Measurements from ENCODE around the gene VPS72. TPM values are rescaled to one million over a fixed set of nuclear protein-coding genes. Genes with fewer than 3 reads are reported as not detected.
"Not testable (repeated sequence)": the region's sequence is repeated elsewhere in the genome, so short reads cannot be mapped to it uniquely, and the experiment has no call there.

Gene VPS72, protein sequence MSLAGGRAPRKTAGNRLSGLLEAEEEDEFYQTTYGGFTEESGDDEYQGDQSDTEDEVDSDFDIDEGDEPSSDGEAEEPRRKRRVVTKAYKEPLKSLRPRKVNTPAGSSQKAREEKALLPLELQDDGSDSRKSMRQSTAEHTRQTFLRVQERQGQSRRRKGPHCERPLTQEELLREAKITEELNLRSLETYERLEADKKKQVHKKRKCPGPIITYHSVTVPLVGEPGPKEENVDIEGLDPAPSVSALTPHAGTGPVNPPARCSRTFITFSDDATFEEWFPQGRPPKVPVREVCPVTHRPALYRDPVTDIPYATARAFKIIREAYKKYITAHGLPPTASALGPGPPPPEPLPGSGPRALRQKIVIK
- total RNA-seq: 43.8 TPM

DNA sequence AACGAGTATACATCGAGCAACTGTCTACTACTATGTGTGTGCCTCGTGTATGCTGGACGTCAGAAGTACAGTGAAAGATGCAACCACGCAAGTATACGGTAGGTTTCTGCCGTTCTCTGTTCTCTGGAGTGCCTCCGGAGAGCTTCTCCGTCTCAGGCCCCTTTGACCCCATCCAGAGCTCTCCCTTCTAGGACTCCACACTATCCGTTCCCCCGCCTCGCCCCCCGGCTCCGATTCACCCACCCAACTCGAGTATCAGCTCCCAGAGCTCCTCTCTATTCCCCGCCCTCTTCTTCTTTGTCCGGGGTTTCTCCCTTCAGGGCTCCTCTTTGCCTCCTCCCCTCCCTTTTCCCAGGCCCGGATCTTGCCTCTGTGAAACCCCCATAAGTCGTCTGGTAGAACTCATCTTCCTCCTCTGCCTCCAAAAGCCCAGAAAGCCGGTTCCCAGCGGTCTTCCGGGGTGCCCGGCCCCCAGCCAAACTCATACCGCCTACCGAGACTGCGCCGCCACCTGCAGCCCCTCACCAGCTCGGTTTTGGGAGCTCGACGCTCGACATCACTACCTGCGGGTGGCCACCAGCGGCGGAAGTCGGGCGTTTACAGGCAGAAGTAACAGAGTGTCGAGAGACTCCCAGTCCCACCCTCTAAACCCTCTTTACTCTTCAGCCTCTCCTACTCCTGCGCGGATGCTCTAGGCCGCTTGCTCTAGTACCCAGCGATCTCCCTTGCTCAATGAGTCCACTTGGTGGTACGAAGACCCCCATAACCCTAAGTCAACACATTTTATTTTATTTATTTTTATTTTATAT is at the start of gene VPS72:
Gene VPS72, minus strand, starts transcription at position 561 of the 809 bp plus-strand sequence. Its CDS starts 76 bp downstream, at position 485.
- DNase-seq (ENCODE audit: low spot score): peak; percentile 89

DNA sequence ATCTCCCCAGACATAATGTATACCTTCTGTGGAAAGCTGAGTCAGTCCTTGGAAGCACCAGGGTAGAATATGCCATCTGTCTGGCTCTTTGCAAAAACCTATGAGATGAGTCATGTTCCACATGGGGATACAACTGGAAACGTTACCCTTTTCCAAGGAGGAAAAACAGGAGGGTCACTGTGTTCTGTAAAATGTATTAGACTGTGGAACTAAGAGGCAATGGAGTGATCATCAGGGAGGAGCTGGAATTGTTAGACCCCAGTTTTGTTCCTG is 48.4 kb upstream of the VPS72 start:
- no peak for DNase-seq (ENCODE audit: low spot score)

DNA sequence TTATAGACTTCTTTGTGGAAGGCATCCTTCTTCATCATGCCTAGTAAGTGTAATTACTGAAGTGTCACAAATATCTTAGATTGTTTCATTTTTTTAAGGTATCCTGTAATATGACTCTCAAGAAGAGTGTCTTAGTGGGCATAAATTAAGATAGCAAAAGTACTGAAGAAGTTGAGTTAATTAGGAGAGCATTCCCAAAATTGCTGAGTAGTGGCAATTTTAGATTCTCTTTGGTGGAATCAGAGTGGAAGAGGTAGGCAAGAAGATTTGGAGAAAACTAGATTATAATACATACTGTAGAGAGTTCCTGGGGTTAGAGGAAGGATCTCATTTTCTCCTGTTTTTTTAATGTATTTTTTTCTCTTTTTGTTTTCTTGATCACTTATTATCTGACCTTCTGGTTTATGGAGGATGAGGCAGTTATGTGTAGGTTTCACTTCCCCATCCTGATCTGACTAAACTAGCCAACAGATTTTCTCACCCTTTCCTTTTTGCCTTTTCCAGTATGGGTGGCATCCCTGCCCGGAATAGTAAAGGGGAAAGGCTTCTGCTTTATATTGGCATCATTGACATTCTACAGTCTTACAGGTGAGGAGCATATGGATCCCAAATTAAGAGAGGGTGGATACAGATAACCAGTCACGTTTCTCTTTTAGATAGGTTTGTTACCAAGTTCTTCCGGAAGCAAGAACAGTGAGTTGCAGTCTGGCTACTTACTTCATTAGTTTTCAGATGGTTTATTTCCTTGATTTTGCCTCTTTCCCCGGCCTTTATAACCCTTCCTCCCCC is 47.9 kb upstream of the VPS72 start:
- DNase-seq (ENCODE audit: low spot score): no peak

GRCh38 chr1:151235235-151235634 is 45.2 kb upstream of the VPS72 start:
- no peak for DNase-seq (ENCODE audit: low spot score)

DNA sequence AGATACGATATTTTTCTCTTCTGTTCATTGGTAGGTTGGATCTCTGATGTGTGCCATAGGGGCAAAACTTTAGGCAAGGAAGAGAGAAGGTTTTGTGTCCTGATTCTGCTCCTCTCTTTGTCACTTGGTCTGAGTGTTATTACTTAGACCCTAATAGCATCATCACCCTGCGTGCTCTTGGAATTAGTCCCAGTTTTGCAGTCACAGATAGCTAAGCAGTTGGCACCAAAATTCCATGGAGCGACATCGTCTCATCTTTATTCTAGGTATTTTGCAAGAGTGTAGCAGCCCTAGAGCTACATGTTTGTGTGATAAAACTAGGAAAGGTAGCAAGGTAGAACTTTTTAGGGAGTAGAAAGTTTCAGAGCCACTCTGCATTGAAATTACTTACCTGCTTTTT is 32.1 kb upstream of the VPS72 start:
- DNase-seq (ENCODE audit: low spot score): no peak

- DNase-seq (ENCODE audit: low spot score): no peak
Observed at GRCh38 chr1:151221616-151222015, 31.6 kb upstream of the VPS72 start.

GRCh38 chr1:151213560-151213959 is 23.6 kb upstream of the VPS72 start:
- no peak for DNase-seq (ENCODE audit: low spot score)

- DNase-seq (ENCODE audit: low spot score): no peak
Observed at GRCh38 chr1:151211972-151212705, 22.1 kb upstream of the VPS72 start.

- DNase-seq (ENCODE audit: low spot score): no peak
Observed at GRCh38 chr1:151210830-151211229, 20.8 kb upstream of the VPS72 start.

GRCh38 chr1:151205381-151205965 is 15.5 kb upstream of the VPS72 start:
- DNase-seq (ENCODE audit: low spot score): not testable (repeated sequence)

GRCh38 chr1:151199873-151200581 is 10.0 kb upstream of the VPS72 start:
- no peak for DNase-seq (ENCODE audit: low spot score)

DNA sequence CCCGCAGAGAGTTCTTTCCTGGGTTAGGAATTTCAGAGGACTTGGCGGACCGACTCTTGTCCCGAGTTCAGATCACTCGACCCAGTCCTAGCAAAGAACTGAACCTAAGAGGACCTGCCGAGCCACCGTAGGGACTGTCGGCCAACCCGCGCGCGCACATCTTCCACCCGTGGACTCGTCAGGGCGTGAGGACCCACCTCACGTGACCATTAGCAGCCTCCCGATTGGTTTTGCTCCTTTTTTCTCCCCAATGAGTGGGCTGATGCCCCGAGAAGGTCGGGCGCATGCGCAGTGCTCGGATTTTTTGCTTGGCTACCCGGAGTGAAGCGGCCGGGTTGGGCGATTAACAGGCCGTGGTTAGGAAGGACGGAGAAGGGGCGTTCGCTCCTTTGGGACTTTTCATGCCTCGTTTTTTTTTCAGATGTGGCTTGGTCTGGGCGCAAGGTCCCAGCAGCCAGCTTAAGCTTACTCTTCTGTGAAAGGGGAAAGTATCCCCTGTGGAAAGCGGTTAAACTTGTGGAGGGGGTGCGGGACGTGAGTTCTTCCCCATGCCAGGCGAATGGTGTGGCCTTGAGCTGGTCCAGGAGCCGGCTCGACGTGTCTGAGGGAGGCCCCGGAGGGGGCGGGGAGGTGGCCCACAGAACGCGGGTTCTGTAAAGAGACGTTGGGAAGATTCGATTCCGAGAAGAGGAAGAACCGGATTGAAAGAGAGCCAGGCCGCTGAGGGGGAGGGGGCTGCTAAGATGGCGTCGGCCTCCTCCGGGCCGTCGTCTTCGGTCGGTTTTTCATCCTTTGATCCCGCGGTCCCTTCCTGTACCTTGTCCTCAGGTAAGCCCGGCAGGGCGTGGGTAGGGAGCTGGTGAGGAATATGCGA is 8.5 kb upstream of the VPS72 start, which contains the start of gene PIP5K1A:
Gene PIP5K1A, plus strand, starts transcription at position 299 of the 874 bp plus-strand sequence. Its CDS starts 445 bp downstream, at position 744.
- peak; percentile 99 for DNase-seq (ENCODE audit: low spot score)

DNA sequence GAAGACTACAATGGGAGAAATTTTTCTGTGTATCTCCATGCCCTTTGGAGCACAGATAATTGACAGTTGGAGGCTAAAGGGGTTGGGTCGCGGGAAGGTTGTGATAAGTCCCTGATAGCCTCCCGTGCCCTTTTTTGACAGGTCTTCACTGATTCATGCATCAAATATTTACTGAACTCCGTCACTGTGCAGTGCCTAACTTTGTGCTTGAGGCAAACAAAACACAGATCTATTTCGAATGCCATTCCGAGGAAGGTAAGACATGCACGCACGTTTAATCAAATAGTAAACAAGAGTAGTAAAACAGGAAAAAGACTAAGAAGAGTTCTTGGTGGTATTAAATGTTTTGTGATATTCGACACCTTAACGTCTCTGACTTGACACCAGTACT is 7.9 kb upstream of the VPS72 start:
- no peak for DNase-seq (ENCODE audit: low spot score)

DNA sequence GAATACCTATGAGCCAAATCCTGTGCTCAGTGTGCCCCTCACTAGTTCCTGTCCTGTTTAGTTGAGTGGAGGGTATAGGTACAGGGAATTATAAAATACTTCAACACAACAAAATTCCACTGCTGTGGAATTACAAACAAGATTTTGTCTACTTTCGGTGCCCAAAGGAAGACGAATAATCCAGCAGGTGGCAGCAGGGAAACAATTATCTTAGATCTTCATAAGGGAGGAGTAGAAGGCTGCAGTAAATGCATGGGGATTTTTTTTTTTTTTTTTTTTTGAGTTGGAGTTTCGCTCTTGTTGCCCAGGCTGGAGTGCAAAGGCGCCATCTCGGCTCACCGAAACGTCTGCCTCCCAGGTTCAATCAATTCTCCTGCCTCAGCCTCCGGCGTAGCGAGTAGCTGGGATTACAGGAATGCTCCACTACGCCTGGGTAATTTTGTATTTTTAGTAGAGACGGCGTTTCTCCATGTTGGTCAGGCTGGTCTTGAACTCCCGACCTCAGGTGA is 6.3 kb upstream of the VPS72 start:
- DNase-seq (ENCODE audit: low spot score): peak; percentile 85

DNA sequence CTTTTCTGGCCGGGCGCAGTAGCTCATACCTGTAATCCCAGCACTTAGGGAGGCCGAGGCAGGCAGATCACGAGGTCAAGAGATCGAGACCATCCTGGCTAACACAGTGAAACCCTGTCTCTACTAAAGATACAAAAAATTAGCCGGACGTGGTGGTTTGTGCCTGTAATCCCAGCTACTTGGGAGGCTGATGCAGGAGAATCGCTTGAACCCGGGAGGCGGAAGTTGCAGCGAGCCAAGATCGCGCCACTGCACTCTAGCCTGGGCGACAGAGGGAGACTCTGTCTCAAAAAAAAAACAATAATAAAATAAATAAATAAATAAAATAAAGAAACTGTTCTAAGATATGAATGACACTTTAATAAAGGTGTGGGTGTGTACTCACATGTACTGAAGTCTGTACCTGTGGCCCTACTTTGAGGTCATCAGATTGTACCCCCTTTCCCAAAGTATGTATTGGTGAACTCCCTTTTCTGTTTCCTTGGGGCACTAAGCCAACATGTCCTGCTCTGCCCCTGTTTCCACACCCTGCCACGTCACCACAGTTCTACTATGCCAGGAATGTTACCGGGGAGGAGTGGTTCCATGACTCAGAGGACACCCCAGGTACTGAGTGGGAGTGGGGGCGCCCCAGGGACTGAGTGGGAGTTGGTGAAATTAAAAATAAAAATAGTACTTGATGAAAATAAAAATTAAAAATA is 5.0 kb upstream of the VPS72 start:
- peak; percentile 90 for DNase-seq (ENCODE audit: low spot score)

- no peak for DNase-seq (ENCODE audit: low spot score)
Observed at GRCh38 chr1:151193856-151194255, 3.9 kb upstream of the VPS72 start.

DNA sequence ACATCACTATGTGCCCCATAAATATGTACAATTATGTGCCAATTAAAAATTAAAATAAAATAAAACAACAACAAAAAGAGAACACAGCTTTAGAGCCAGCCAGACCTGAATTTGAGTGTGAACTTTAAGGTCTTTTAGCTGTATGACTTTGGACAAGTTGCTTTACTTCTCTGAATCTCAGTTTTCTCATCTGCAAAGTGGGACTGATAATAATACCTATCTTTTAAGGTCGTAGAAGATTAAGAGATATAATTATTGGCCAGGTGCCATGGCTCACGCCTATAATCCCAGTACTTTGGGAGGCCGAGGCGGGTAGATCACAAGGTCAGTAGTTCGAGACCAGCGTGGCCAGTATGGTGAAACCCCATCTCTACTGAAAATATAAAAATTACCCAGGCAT is 3.3 kb upstream of the VPS72 start:
- no peak for DNase-seq (ENCODE audit: low spot score)

- no peak for DNase-seq (ENCODE audit: low spot score)
Observed at GRCh38 chr1:151192047-151192446, 2.0 kb upstream of the VPS72 start.

DNA sequence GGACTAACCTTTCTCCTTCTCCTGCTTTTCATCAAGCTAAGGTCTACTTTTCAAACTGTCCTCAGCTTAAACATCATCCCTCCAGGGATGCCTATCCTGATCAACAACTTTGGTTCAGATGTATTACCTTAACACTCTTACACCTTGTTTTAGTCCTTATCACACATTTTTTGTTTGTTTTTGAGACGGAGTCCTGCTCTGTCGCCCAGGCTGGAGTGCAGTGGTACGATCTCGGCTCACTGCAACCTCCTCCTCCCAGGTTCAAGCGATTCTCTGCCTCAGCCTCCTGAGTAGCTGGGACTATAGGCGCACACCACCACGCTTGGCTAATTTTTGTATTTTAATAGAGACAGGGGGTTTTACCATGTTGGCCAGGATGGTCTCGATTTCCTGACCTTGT is 1.3 kb downstream of the VPS72 start:
- not testable (repeated sequence) for DNase-seq (ENCODE audit: low spot score)

Measured in mucosa of gallbladder (tissue), 1 donor.